NCI-H460 (cell line): ENCODE results near the gene FBP2. TPM values are rescaled to one million over a fixed set of nuclear protein-coding genes. Genes with fewer than 3 reads are reported as not detected.
"Not testable (repeated sequence)": the region's sequence is repeated elsewhere in the genome, so short reads cannot be mapped to it uniquely, and the experiment has no call there.

Source experiments
- DNase-seq: peaks from one replicate; pipeline ENCODE4 v3.0.0-alpha.2; 2016; ENCODE audit warnings: low read depth; ENCODE audit errors: extremely low read depth
- total RNA-seq: library from RNA; depleted of rRNA; stranded (reverse); fragments of >200 nt; shearing (Covaris generic); gene quantifications from 2 replicates; pipeline ENCODE4 v1.2.3, GENCODE V29; 2014

Gene FBP2
- total RNA-seq, 1 experiment from 2014 or later, result not detected

DNA sequence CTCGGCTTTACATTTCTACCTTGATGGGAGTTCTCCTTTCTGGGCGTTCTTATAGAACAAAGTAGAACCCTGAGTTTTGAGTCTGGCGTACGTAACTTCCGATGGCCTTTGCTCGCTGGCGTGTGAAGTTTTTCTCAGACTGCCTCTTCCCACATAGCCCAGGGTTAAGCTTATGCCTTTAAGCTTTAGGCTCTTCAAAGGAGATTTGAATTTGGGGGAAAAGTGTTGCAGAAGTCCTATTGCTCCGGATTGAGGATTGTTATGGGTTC lies 13.7 kb upstream of the FBP2 start:
- no peak for DNase-seq

DNA sequence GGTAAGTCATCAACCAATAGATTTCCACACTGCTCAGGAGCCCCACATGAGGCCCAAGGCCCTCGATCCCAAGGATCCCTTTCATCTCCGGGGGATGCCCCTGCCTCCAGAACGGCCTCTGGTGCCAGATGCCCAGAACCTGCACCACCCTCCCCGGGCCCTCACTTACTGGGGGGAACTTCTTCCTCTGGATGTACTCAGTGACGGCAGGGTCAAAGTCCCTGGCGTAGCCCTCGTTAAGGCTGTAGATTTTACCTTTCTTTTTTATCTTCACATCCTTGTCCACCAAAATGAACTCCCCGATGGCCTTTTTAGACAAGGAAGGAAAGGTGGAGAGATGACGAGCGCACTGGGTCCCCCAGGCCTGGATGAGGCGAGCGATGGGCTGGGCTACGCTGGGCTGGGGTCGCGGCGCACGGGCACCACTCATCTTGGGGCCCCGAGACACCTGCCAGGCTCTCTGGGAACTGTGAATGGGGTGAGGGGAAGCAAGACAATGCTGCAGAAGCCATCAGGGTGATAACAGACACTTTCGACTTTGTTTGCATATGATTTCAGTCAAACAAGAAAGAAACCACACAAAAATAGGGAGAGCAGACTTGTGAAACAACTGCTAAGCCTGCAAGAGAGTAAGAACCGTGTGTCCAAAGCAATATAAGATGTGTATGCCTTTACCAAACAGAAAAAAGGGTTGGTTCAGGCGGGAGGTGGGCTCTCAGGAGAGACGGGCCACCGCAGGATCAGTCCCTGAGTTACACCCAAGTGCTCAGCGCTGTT lies 13.2 kb upstream of the FBP2 start:
- no peak for DNase-seq

DNA sequence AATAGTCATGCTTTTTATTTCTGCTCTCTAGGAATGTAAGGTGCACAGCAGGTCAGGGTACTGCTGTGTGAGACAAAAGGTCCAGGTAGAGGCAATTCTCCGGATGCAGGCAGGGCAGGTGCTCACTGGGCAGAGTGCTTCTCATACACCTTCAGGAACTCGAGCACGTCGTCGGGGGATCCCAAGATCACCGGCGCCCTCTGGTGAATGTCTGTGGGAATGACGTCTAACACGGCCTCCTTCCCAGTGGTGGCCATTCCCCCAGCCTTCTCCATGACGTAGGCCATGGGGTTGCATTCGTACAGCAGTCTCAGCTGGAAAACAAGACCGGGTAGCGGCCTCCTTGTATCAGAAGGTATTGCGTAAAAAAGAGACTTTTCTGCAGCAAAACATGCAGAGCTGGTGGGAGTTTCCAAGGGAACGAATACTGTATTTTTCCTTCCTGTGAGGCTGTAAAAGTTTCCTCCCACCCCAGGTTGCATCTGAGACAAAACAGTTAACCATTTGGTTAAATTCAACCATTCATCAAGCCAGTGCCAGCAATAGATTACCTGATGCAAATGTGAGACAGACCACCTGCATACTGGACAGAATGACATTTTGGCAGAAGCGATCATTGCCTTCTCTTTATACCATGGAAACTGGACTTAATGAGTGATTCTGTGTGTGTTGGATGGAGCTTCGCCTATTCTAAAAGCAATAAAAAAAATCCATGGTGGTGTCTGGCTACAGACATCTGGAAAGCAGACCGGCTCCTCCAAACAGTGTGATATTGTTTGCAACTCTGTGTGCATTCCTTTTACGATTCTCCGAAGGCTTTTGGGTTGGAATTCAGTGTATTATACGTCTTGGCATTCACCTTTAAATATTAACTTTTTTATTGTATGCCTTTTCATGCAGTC lies 9.9 kb upstream of the FBP2 start:
- peak; percentile 67 for DNase-seq

DNA sequence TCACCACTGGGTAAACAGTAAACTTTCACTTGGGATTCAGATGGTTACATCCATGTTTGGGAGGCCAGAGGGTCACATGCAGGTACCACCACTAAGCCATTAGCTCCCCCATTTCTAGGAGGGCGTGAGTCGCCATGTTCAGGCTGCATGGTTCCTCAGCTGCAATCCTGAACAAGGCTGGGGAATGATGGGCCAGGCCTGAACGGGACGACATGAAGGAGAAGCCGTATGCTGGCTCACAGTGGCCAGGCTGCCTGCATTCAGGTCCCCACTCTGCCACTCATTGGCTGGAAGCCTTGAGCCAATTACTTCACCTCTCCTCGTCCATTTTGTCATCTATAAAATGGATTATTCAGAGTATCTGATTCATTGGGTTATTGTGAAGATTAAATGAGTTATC lies 9.0 kb upstream of the FBP2 start:
- DNase-seq, result no peak

DNA sequence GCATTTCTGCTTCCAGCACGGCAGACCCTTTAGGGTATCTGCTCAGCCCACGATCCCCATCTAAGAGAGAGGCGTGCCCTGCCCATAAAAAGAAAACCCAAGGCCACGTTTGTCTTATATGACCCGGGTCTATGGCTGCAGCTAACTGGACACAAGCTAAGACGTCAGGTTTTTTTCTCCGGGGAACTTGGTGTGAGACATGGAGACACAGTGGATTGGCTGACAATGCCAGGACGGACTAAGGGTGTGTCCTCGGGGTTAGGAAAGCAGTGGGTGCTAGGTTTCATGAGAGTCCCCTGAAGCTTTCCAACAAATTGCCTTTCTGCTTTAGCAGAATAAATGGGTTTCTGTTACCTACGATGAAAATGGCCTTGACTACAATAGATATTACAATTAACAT lies 7.1 kb upstream of the FBP2 start:
- no peak for DNase-seq

DNA sequence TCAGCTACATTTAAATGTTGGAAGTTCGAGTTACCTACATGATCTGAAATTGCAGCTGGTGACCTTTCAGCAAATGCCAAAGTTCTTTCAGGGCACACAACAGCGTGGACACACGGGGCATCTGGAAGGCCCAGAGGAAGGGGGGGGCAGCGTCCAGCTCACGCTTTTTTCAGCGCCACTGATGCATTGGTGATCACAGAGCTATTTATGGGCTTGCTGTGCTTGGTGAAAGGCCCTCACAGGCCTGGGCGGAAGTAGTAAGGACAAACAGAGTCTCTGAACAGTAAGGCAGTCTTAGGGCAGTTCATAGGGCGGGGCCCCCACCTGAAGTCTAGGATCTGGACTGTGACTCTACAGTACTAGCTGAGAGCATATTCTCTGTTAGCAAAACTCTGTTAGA lies 6.6 kb upstream of the FBP2 start:
- no peak for DNase-seq

DNA sequence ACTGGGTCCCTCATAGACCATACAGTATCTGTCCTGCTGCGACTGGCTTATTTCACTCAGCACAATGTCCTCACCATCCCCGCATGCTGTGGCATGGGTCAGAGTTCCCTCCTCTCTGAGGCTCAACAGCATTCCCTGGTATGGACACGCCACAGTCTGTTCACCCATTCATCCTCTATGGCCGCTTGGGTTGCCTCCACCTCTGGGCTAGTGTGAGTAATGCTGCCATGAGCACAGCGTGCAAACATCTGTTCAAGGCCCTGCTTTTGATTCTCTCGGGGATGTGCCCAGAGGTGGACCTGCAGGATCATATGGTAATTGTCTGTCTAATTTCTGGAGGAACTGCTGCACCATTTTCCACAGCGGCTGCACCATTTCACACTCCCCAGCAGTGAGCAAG lies 5.5 kb upstream of the FBP2 start:
- no peak for DNase-seq

DNA sequence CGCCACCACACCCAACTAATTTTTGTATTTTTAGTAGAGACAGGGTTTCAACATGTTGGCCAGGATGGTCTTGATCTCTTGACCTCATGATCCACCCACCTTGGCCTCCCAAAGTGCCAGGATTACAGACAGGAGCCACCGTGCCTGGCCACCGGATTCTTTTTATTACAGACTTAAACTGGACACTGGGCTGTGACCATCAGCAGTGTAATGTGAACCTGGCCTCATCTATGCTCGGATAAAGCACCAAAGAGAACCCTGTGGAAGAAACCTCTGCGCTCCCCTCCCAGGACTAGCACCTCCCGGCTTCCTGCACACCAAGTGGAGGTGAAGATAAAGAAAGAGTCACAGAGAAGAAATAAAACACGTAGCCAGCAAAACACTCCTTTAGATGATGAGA lies 941 bp downstream of the FBP2 start:
- DNase-seq, result not testable (repeated sequence)

DNA sequence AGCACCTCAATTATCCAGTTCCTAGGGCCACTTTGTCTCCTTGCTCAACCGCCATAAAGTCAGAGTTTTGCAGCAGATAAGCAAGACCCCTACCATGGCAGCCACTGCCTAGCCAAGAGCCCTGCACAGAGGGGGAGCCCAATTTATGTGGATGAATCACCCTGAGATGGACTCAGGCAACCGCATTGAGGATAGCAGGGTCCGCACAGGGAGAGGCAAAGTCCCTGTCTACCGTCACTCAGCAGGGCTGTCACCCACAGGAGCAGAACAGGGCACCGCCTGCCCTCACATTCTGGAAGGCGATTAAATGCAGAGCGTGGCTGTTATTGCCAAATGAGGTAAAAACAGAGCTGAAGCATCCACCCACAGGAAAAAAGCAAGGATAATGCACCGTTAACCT lies 1.7 kb downstream of the FBP2 start:
- DNase-seq, result no peak

DNA sequence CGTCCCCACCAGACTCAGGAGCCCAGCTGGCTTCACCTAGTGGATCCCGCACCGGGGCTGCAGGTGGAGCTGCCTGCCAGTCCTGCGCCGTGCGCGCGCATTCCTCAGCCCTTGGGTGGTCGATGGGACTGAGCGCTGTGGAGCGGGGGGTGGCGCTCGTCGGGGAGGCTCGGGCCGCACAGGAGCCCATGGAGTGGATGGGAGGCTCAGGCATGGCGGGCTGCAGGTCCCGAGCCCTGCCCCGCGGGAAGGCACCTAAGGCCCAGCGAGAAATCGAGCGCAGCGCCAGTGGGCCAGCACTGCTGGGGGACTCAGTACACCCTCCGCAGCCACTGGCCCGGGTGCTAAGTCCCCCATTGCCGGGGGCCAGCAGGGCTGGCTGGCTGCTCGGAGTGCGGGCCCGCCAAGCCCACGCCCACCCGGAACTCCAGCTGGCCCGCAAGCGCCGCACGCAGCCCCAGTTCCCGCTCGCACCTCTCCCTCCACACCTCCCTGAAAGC lies 2.5 kb downstream of the FBP2 start:
- not testable (repeated sequence) for DNase-seq

DNA sequence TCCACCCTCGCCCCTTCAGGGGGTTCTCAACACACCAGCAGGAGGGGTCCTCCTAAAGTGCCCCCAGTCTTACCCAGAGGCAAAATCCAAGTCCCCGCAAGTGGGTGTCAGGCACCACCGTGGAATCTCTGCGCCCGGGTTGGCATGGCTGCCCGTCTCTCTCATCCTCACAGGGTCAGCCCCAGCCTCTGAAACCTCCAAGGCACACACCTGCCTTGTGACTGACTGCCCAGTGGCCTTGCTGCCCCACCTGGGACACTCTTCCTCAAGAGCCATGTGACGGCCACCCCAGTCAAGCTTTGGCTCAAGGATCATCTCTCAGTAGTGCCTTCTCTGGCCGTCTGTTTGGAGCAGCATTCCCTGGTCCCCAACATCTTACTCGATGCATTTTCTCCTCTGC lies 4.9 kb downstream of the FBP2 start:
- no peak for DNase-seq

DNA sequence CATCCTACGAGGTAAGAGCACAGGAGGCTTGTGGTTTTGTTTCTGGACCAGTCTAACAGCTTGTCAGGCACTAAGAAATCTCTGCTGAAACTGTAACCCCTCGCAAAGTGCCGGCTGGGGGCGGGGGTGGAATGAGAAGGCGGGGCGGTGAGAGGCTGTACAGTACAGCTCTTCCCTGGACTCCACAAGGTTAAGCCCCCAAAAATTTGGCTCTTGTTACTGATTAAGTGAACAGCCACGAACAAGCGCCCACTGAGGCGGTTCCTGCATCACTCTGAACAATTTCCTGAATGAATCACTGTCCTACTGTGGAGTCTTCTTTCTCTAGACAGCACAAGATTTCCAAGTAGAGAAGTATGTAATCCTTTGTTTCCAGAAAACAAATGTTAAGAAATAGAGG lies 6.8 kb downstream of the FBP2 start:
- no peak for DNase-seq

DNA sequence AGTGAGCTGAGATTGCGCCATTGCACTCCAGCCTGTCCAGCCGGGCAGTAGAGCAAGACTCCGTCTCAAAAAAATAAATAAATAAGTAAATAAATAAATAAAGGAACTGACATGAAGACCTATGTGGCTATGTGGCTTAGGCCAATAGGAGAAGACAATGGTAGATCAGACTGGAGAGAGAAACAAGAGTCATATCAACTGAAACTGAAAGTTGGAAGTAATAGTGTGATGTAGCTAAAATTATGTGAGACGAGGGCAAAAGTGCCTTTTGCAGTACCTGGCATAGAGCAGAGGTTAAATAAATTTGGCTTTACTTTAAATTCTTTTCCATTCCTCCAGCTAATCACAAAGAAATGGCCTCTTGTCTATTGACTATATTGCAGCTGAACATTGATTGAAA lies 7.3 kb downstream of the FBP2 start:
- DNase-seq, result no peak

DNA sequence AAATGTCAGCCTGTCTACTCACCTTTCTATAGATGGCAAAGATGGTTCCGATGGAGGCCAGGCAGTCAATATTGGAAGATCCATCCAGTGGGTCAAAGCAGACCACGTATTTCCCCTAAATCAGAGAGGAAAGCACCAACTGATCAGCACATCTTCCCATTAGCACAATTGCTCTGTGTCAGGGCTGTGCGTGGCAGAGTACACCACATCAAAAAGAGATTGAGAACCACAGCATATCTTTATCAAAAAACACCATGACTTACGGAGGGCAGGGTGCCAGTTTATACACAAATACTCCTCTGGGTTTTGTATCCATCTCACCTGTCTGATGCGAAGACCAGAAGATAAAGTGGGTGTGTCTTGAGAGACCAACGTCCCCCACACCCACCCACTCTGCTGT lies 9.1 kb downstream of the FBP2 start:
- no peak for DNase-seq

DNA sequence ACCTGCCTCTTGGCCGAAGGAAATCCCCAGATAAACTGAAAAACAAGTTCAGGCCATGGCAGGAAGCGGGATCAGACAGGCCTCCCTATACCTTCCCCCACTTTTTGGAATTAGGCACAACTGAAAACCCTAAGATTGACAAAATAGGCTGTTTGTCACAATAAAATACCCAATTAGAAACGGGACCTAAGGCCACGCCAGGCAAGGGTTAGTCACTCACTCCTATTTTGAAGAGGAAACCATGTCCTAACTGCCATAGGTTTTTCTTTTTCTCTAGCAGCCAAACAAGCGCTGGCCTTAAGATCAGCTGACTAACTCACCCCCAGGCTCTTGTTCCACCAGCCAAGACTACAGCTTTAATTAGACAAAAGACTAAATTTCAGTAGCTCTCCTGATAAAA lies 11.9 kb downstream of the FBP2 start:
- DNase-seq, result no peak

DNA sequence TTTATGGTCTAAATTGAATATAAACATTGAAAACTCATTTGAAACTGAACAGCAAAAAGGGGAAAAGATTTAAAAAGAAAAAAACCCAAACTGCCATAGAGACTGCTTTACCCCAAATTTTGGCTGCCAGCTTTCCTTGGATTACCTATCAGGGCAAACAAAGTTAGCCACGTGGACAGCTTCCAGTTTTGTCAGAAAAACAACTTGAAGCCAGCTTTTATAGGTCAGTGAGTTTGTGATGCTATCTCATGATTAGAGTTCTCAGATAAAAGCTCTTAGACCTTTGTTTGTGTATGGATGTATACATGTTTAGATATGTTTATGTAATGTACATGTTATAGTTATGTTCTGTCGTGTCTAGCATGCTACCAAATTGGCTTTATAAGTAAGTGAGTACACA lies 16.1 kb downstream of the FBP2 start:
- DNase-seq, result no peak

DNA sequence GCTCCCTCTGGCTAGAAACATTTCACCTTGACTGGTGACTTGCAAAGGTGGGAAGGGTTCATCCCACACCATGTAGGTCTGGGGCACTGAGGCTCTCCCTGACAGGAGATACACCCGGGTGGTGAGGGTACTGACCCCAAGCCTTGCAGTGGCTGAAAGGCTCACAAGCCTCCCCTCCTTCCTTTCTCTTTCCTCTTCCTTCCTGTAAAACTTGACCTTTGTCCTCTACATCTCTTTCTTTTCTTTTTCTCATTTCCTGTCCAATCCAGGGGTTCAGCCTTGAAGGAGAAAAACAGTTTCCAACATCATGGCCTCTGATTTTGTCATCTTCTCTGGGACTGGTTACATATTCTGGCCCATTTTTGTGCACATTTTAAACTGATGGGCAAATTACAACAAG lies 16.6 kb downstream of the FBP2 start:
- no peak for DNase-seq

DNA sequence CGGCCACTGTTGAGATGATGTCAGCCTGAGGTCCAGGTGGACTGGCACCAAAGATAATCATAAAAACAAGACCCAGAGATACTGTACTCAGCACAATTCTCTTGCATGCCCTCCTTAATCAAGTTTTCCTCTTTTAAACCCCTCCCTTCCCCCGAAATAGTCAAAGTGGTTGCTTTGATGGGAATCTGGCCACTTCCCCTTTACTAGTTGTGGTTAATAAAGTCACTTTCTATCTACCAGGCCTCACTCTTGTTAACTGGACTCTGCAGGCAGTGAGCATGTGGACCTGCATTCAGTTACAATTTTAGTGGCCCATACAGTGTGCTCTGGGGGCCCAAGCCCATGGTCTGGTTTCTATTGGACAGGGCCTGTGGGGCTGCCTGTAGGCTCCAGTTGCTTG lies 17.5 kb downstream of the FBP2 start:
- no peak for DNase-seq

DNA sequence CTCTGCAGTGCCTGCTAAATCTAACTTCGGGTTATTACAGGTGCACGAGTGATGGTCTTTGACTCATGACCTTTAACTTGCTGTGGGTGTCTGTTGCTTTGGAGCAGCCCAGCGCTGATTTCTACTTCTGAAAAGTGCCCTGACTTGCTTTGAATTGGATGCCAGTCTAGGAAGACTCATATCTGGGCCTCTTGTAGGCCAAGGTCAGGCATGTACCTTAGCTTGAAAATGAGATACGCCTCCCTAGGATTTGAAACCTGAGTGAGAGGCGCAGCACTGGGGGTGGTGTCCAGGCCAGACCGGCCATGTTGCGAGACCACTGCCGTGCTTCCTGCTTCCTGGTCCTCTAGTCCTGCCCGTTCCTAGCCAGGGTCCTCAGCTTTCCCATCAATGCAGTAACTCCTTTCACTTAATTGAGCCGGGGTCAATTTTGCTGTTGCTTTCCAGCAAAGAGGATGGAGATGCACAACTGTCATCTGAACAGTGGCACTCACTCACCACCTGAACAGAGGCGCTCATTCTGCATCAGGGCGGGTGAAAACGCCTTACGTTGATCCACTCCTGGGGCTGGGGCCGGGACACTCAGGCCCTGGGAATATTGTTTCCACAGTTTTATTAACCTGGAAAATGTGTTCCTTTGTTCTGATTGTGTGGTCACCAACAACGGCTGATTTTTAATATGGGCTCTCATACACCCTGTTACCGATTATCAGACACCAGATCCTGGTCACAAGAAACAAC lies 24.5 kb downstream of the FBP2 start:
- DNase-seq, result no peak

DNA sequence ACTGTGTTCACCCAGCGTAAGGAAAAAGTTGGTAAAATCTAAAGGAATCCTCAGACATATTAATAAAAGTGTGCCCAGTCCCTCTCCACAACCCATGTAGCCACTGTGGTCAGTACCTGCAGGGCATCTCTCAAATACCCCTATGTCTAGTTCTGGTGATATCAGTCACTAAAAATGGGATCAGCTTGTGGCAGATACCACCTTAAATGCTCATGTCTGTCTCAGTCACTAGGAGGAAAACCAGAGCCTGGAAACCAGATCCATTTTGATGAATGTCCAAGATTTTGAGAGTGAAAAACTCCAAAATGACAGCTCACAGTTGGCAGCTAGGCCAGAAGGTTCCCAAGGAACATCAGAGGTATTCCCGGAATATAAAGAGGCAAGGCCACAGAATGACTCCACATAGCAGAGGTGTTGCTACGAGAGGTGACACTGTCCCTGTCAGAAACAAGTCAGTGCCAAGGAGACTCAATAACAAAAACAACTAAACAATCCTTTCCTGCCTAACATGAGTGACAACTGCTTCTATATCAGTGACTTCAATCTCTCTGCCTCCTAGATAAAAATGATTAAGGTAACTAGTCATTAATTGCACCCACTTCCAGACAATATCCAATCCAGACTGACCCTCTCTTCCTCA lies 25.3 kb downstream of the FBP2 start:
- DNase-seq, result no peak

DNA sequence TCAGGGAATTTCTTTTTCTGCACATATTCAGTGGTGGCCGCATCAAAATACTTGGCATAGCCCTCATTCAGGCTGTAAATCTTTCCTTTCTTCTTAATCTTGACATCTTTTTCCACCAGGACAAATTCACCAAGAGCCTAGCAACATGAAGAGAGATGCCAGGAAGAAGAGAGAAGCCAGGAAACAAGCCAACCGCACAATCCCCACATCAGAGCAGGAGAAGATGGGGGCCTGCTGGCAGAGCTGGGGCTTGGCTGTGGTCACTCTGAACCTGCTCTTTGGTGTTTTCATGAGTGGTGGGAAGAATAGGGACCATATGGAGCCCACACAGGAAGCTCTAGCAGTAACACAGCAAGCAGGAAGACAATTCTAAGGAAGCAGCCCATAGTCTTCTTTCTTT lies 26.4 kb downstream of the FBP2 start:
- DNase-seq, result no peak
